Tibial nerve (tissue), 4 donors: Measurements from ENCODE around the gene TMEM52B.

Experiments used
- EP300 ChIP-seq, 2 donors: sonication (generic); formaldehyde crosslinking; IDR thresholded peaks; one replicate each; pipeline ENCODE4 v1.6.1; 2017; ENCODE audit warnings: antibody characterized with exemption in 2 of 2, mild to moderate bottlenecking in 1 of 2
- POLR2A ChIP-seq, 2 donors: fragments of 450-650 bp; IDR thresholded peaks; one replicate each; pipeline ENCODE4 v1.6.1; 2017; ENCODE audit warnings: antibody characterized with exemption in 2 of 2, mild to moderate bottlenecking in 2 of 2, moderate library complexity in 2 of 2
- TF ChIP-seq, protein P1 (sequence below), 5 experiments: fragments of 200-600 bp in 3 of 5; fragments of 450-650 bp in 2 of 5; sonication (generic) in 3 of 5; IDR thresholded peaks; one replicate each; pipeline ENCODE4 v1.5.1; 2016 to 2019; ENCODE audit warnings: antibody characterized with exemption in 5 of 5, mild to moderate bottlenecking in 3 of 5, moderate library complexity in 2 of 5

DNA sequence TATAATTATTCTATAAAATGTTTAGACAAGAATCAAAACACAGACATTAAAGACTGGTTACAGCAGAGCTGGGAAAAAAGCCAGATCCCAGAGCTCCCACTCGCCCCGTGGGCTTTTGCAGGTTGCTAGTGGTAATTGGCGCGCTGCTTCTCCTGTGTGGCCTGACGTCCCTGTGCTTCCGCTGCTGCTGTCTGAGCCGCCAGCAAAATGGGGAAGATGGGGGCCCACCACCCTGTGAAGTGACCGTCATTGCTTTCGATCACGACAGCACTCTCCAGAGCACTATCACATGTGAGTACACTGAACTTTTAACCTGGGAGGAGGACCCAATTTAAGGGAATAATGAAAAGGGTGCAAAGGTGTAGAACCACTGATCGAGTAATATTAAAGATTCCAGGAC, 7.5 kb downstream of the TMEM52B start:
- TF ChIP-seq, protein P1, sequence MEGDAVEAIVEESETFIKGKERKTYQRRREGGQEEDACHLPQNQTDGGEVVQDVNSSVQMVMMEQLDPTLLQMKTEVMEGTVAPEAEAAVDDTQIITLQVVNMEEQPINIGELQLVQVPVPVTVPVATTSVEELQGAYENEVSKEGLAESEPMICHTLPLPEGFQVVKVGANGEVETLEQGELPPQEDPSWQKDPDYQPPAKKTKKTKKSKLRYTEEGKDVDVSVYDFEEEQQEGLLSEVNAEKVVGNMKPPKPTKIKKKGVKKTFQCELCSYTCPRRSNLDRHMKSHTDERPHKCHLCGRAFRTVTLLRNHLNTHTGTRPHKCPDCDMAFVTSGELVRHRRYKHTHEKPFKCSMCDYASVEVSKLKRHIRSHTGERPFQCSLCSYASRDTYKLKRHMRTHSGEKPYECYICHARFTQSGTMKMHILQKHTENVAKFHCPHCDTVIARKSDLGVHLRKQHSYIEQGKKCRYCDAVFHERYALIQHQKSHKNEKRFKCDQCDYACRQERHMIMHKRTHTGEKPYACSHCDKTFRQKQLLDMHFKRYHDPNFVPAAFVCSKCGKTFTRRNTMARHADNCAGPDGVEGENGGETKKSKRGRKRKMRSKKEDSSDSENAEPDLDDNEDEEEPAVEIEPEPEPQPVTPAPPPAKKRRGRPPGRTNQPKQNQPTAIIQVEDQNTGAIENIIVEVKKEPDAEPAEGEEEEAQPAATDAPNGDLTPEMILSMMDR (IDR thresholded peaks at IDR 0.05), result no peak
- peak in 1 of 2 donors; percentile 39 for TF ChIP-seq EP300 (IDR thresholded peaks at IDR 0.05)
- no peak for TF ChIP-seq POLR2A (IDR thresholded peaks at IDR 0.05)
